Neuronal stem cell (in vitro differentiated cells): ENCODE data around the gene GRIN3B.
"Not testable (repeated sequence)": the region's sequence is repeated elsewhere in the genome, so short reads cannot be mapped to it uniquely, and the experiment has no call there.

ENCODE experiments used
- DNase-seq: peaks from one replicate; pipeline ENCODE4 v3.0.0-alpha.2; 2013; ENCODE audit warnings: low spot score
- H2AFZ ChIP-seq: one replicate; pipeline ENCODE4 v1.6.1; 2013; ENCODE audit warnings: mild to moderate bottlenecking, low read length, inconsistent platforms
- H2AK5ac ChIP-seq: 2 replicates; pipeline ENCODE4 v1.6.1; 2013; ENCODE audit warnings: low read depth, mild to moderate bottlenecking, inconsistent platforms, low read length, moderate library complexity, mixed read lengths
- H2BK120ac ChIP-seq: 2 replicates; pipeline ENCODE4 v1.6.1; 2013; ENCODE audit warnings: low read depth, mild to moderate bottlenecking, inconsistent platforms, low read length, moderate library complexity, mixed read lengths
- H2BK12ac ChIP-seq: one replicate; pipeline ENCODE4 v1.6.1; 2013; ENCODE audit warnings: low read length, inconsistent platforms
- H2BK15ac ChIP-seq: 2 replicates; pipeline ENCODE4 v1.6.1; 2013; ENCODE audit warnings: mild to moderate bottlenecking, low read length, inconsistent platforms, mixed read lengths
- H2BK5ac ChIP-seq: one replicate; pipeline ENCODE4 v1.6.1; 2013; ENCODE audit warnings: inconsistent platforms, mild to moderate bottlenecking, low read length, moderate library complexity
- H3K14ac ChIP-seq: one replicate; pipeline ENCODE4 v1.6.1; 2013; ENCODE audit warnings: low read length, inconsistent platforms
- H3K18ac ChIP-seq: 2 replicates; pipeline ENCODE4 v1.6.1; 2013; ENCODE audit warnings: low read length, inconsistent platforms
- H3K23ac ChIP-seq: 2 replicates; pipeline ENCODE4 v1.6.1; 2013; ENCODE audit warnings: low read depth, mild to moderate bottlenecking, mixed read lengths, low read length, inconsistent platforms; ENCODE audit not compliant: poor library complexity
- H3K27ac ChIP-seq: replicated peaks from 3 replicates; pipeline ENCODE4 v1.5.1; 2013; ENCODE audit warnings: low read length, inconsistent platforms
- H3K27me3 ChIP-seq, 3 experiments: 2 replicates each; pipeline ENCODE4 v1.6.1; 2013; ENCODE audit warnings: low read length in 3 of 3, mild to moderate bottlenecking in 2 of 3, inconsistent platforms in 1 of 3, low read depth in 1 of 3, mixed read lengths in 1 of 3, moderate library complexity in 1 of 3; ENCODE audit not compliant: control insufficient read depth in 3 of 3, insufficient read depth in 3 of 3
- H3K36me3 ChIP-seq, 2 donors: replicated peaks in 1 of 2; 2 replicates each; pipeline ENCODE4 v1.6.1; 2013; ENCODE audit warnings: low read length in 2 of 2; ENCODE audit not compliant: control insufficient read depth in 2 of 2, insufficient read depth in 2 of 2
- H3K4ac ChIP-seq: 2 replicates; pipeline ENCODE4 v1.6.1; 2013; ENCODE audit warnings: inconsistent platforms, mild to moderate bottlenecking, low read length, moderate library complexity
- H3K4me1 ChIP-seq, 2 donors: 1 replicate in 1 of 2; 2 replicates in 1 of 2; pipeline ENCODE4 v1.6.1; 2013; ENCODE audit warnings: low read length in 2 of 2, low read depth in 1 of 2; ENCODE audit not compliant: control insufficient read depth in 2 of 2, insufficient read depth in 1 of 2
- H3K4me2 ChIP-seq: one replicate; pipeline ENCODE4 v1.6.1; 2013; ENCODE audit warnings: mild to moderate bottlenecking, low read length, inconsistent platforms; ENCODE audit not compliant: insufficient read depth, poor library complexity, severe bottlenecking
- H3K4me3 ChIP-seq, 2 donors: 2 replicates each; pipeline ENCODE4 v1.5.1; 2013; ENCODE audit warnings: low read length in 2 of 2, mild to moderate bottlenecking in 2 of 2, inconsistent platforms in 1 of 2, moderate library complexity in 1 of 2
- H3K79me1 ChIP-seq: one replicate; pipeline ENCODE4 v1.6.1; 2013; ENCODE audit warnings: low read depth, mild to moderate bottlenecking, inconsistent platforms, low read length, moderate library complexity
- H3K9ac ChIP-seq: one replicate; pipeline ENCODE4 v1.6.1; 2013; ENCODE audit warnings: mild to moderate bottlenecking, low read depth, low read length, inconsistent platforms; ENCODE audit not compliant: poor library complexity
- H3K9me3 ChIP-seq, 2 donors: replicated peaks in 1 of 2; 2 replicates each; pipeline versions ENCODE3 to v1.6.1; 2013; ENCODE audit warnings: low read length in 2 of 2, mild to moderate bottlenecking in 2 of 2, inconsistent platforms in 1 of 2, low read depth in 1 of 2, mixed read lengths in 1 of 2, moderate library complexity in 1 of 2; ENCODE audit not compliant: control insufficient read depth in 2 of 2, insufficient read depth in 1 of 2
- H4K8ac ChIP-seq: one replicate; pipeline ENCODE4 v1.6.1; 2013; ENCODE audit warnings: low read depth, mild to moderate bottlenecking, inconsistent platforms, low read length, moderate library complexity
- H4K91ac ChIP-seq: one replicate; pipeline ENCODE4 v1.6.1; 2013; ENCODE audit warnings: low read length, low read depth, mild to moderate bottlenecking, inconsistent platforms; ENCODE audit not compliant: poor library complexity
- WGBS, 2 donors: extraction: QIAGEN DNeasy Blood & Tissue Kit; methylation state at CpG; one replicate each; pipeline ENCODE4 v1.1.7; 2013; ENCODE audit warnings: missing lambda C conversion rate in 2 of 2, mixed read lengths in 1 of 2; ENCODE audit not compliant: insufficient read length in 2 of 2, insufficient replicate concordance in 1 of 2; ENCODE audit errors: extremely low coverage in 2 of 2; 5-methylcytosine and 5-hydroxymethylcytosine counted together

GRIN3B gene

DNA sequence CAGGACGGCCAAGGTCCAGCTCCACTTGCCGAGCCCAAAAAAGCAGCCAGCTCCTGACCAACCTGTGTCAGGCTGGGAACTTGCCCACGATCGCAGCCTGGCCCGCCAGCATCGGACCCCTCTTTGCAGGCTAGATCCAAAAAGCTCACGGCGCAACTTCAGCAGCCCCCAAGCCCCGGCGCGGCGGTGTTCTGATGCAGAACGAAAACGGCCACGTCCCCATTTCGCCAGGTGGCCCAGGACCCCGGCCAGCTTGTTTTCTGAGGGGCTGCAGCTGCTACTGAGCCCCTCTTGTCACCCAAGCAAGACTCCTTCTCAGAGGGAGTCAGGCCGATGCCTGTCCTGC, 19.4 kb downstream of the GRIN3B start:
- Histone ChIP-seq H2BK12ac (no peak overlapping the region), H3K4me1 (peaks cover 24 to 37% of the 10 kb centered on the region in 2 donors), H2BK5ac (peak overlapping the region; percentile 0), H3K9ac (peak overlapping the region; percentile 98), H4K91ac (peak overlapping the region; percentile 92), H2AK5ac (peak overlapping the region; percentile 41), H3K4me3 (peak overlapping the region; percentile 88 to 98), H3K79me1 (peaks cover 47% of the 10 kb centered on the region), H3K4ac (no peak overlapping the region), H4K8ac (peak overlapping the region; percentile 17), H3K4me2 (peak overlapping the region; percentile 75), H3K36me3 (peaks cover 0 to 15% of the 10 kb centered on the region in 2 donors), H3K9me3 (no peaks in the 10 kb centered on the region), H3K18ac (peak overlapping the region; percentile 64), H3K23ac (peak overlapping the region; percentile 94), H2BK15ac (no peak overlapping the region), H3K14ac (no peak overlapping the region), H2BK120ac (peak overlapping the region; percentile 61), H3K27me3 (no peaks in the 10 kb centered on the region), H2AFZ (no peak overlapping the region), H3K27ac (no peak overlapping the region)
- no peak for DNase-seq
- WGBS, 2 donors: no CpG with 5 or more reads among the region's 18 CpGs

DNA sequence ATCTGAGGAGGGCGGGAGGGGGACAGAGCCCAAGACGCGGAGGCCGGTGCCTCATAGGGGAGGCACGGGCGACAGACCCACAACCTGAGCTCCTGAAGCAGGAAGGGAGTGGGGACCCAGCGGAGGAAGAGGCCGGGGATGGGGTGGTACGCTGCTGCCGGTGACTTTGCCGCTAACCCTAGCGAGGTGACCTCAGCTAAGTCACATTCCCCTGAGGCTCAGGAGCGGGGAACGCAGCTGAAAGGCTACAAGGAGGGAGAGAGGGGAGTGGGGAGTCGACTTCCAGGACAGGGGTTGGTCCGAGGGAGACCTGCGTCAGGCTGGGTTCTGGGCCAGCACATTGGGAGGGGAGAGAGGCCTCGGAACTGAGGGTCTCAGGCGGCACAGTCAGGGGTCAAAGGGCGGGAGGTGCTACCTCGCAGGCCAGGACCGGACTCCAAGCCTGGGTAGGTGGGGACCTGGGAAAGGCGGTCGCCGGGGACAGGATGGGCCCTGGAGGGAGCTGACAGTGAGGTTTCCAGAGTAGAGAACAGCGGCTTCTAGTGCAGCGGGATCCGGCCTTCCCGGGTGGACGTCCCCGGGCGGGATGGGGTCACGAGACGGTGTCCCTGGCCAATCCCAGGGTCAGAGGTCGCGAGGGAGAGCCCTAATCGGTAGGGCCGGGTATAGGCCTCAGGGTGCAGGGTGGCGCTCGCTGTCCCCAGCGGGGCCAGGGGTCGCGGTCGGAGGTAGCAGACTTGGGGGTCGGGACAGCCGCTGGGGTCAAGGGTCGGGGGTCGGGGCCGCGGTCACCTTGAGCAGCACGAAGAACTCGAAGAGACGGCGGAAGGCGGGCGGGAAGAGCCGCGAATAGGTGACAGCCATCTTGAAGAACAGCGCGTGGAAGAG, 20.0 kb downstream of the GRIN3B start:
- H3K4ac ChIP-seq: no peak overlapping the region
- H3K27ac ChIP-seq: no peak overlapping the region
- peak overlapping the region; percentile 77 for H2AFZ ChIP-seq
- H3K4me2 ChIP-seq: peak overlapping the region; percentile 75
- peak overlapping the region; percentile 98 for H3K9ac ChIP-seq
- peak overlapping the region; percentile 61 for H2BK120ac ChIP-seq
- H2BK15ac ChIP-seq: peak overlapping the region; percentile 39
- H3K27me3 ChIP-seq: no peaks in the 10 kb centered on the region
- peaks cover 0 to 10% of the 10 kb centered on the region in 2 donors for H3K36me3 ChIP-seq
- H3K18ac ChIP-seq: peak overlapping the region; percentile 92
- WGBS, 2 donors: no CpG with 5 or more reads among the region's 60 CpGs
- H3K4me3 ChIP-seq: peak overlapping the region; percentile 88 to 98
- peak overlapping the region; percentile 94 for H3K23ac ChIP-seq
- peak overlapping the region; percentile 92 for H4K91ac ChIP-seq
- H3K4me1 ChIP-seq: peaks cover 24 to 37% of the 10 kb centered on the region in 2 donors
- no peak overlapping the region for H3K14ac ChIP-seq
- H2BK5ac ChIP-seq: peak overlapping the region; percentile 0
- peaks cover 41% of the 10 kb centered on the region for H3K79me1 ChIP-seq
- H3K9me3 ChIP-seq: no peaks in the 10 kb centered on the region
- H2BK12ac ChIP-seq: no peak overlapping the region
- no peak for DNase-seq
- H4K8ac ChIP-seq: peak overlapping the region; percentile 50
- H2AK5ac ChIP-seq: peak overlapping the region; percentile 89

DNA sequence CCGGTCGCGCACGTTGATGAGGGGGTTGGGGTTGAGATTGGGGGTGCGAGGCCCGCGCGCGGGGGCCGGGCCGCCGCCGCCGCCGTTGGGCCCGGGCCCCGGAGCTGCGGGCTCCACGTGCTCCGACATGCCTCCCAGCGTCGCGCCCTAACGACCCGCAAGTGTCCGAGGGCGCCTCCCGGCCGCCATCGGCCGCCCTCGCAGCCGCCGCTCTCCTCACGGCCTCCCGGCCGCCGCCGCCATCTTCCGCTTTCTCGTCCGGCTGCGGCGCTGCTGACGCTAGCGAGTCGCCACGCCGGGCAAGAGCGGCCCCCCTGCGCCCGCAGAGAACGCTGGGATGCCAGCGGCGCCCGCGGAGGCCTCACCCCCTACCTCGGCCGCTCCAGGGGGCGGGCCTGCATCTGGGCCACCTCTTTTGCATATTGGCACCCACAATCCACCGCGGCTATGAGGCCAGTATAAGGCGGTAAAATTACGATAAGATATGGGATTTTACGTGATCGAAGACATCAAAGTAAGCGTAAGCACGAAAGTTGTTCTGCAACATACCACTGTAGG, 20.7 kb downstream of the GRIN3B start, which contains the start of gene TMEM259:
Gene TMEM259, minus strand, starts transcription at position 256 of the 558 bp plus-strand sequence. Its CDS starts 127 bp downstream, at position 129.
- Histone ChIP-seq H3K4me2 (peak within 1 kb of the TSS; percentile 75), H4K91ac (no peak within 1 kb of the TSS), H3K9me3 (no peaks in the 10 kb centered on the region), H2AFZ (peak within 1 kb of the TSS; percentile 77), H3K36me3 (peaks cover 0 to 10% of the 10 kb centered on the region in 2 donors), H3K4me1 (peaks cover 21 to 37% of the 10 kb centered on the region in 2 donors), H3K27me3 (no peaks in the 10 kb centered on the region), H2BK5ac (peak within 1 kb of the TSS; percentile 0), H3K23ac (peak within 1 kb of the TSS; percentile 94), H2BK15ac (peak within 1 kb of the TSS; percentile 39), H3K9ac (peak within 1 kb of the TSS; percentile 98), H3K4me3 (peak within 1 kb of the TSS; percentile 88 to 98), H2BK12ac (no peak within 1 kb of the TSS), H3K4ac (no peak within 1 kb of the TSS), H4K8ac (peak within 1 kb of the TSS; percentile 50), H3K79me1 (peaks cover 34% of the 10 kb centered on the region), H3K14ac (no peak within 1 kb of the TSS), H2BK120ac (no peak within 1 kb of the TSS), H2AK5ac (peak within 1 kb of the TSS; percentile 89), H3K18ac (peak within 1 kb of the TSS; percentile 92), H3K27ac (peak within 1 kb of the TSS; percentile 62)
- peak; percentile 98 for DNase-seq
- WGBS, 2 donors: no CpG with 5 or more reads among the region's 68 CpGs

DNA sequence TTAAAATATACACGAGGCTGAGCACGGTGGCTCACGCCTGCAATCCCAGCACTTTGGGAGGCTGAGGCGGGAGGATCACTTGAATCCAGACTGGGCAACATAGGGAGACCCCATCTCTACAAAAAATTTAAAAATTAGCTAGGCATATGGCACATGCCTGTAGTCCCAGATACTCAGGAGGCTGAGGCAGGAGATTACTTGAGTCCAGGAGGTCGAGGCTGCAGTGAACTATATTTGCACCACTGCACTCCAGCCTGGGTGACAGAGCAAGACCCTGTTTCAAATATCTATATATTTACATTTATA, 23.6 kb downstream of the GRIN3B start:
- not testable (repeated sequence) for H2AFZ ChIP-seq, H3K27ac ChIP-seq, DNase-seq, H2BK5ac ChIP-seq, H3K36me3 ChIP-seq, H3K23ac ChIP-seq, H2BK120ac ChIP-seq, H3K9me3 ChIP-seq, H3K9ac ChIP-seq, H2BK12ac ChIP-seq, H3K4ac ChIP-seq, H3K4me3 ChIP-seq, H4K91ac ChIP-seq, H2BK15ac ChIP-seq, H3K14ac ChIP-seq, H3K27me3 ChIP-seq, H3K4me2 ChIP-seq, H3K18ac ChIP-seq, H4K8ac ChIP-seq, H2AK5ac ChIP-seq
- H3K79me1 ChIP-seq: peaks cover 18% of the 10 kb centered on the region
- H3K4me1 ChIP-seq: peaks cover 13 to 23% of the 10 kb centered on the region in 2 donors
- no CpG with 5 or more reads among the region's 5 CpGs for WGBS, 2 donors
